Panc1 (cell line): ENCODE measurements around the gene RIMKLA. TPM values are rescaled to one million over a fixed set of nuclear protein-coding genes. Genes with fewer than 3 reads are reported as not detected.
A peak's percentile ranks its signal among the peaks of the same experiment; 100 is the strongest.

Source experiments
- ATAC-seq: fragments of 200-7000 bp; cut with Tn5 transposase; 2 replicates; pipeline ENCODE4 v1.9.1; 2020; ENCODE audit warnings: mild to moderate bottlenecking, moderate library complexity
- BruUV-seq: library from RNA; stranded (reverse); fragments of 400-500 nt; replicated peaks from 2 replicates; lab custom pipeline; 2021; lab: Mats Ljungman, UMichigan
- CTCF ChIA-PET: fragments of 300-600 bp; sonication (Branson Sonifier 250); formaldehyde crosslinking; loops from one replicate; lab custom pipeline; 2022; ENCODE audit warnings: antibody characterized with exemption; lab: Charles Lee
- POLR2A ChIA-PET: fragments of 300-600 bp; sonication (Branson Sonifier 250); formaldehyde crosslinking; loops from one replicate; lab custom pipeline; 2022; ENCODE audit warnings: antibody characterized with exemption; lab: Charles Lee
- DNase-seq: peaks from one replicate; pipeline ENCODE4 v3.0.0-alpha.2; 2010; ENCODE audit warnings: low read depth, low spot score
- H3K27ac ChIP-seq: 2 replicates; pipeline ENCODE4 v1.5.1; 2011; ENCODE audit warnings: mild to moderate bottlenecking, low read length, inconsistent platforms
- H3K27me3 ChIP-seq: fragments of 200-500 bp; sonication (Bioruptor generic); 2 replicates; pipeline ENCODE4 v1.6.0; 2014; ENCODE audit warnings: low read length, inconsistent platforms; ENCODE audit not compliant: control insufficient read depth, insufficient read depth
- H3K36me3 ChIP-seq: fragments of 200-500 bp; sonication (Bioruptor generic); 2 replicates; pipeline ENCODE4 v1.5.1; 2014; ENCODE audit warnings: inconsistent platforms, mild to moderate bottlenecking, low read length, moderate library complexity; ENCODE audit not compliant: control insufficient read depth, insufficient read depth
- H3K4me1 ChIP-seq: 2 replicates; pipeline ENCODE4 v1.5.1; 2011; ENCODE audit warnings: inconsistent platforms, mild to moderate bottlenecking, low read length, moderate library complexity; ENCODE audit not compliant: control insufficient read depth, insufficient read depth
- H3K4me3 ChIP-seq, 2 experiments: 2 replicates each; pipeline ENCODE4 v1.5.1; 2011 to 2012; ENCODE audit warnings: low read depth in 2 of 2, low read length in 2 of 2, mild to moderate bottlenecking in 2 of 2, inconsistent platforms in 1 of 2, moderate library complexity in 1 of 2
- H3K9me3 ChIP-seq: fragments of 200-500 bp; sonication (Bioruptor generic); 2 replicates; pipeline ENCODE4 v1.5.1; 2014; ENCODE audit warnings: low read depth, mild to moderate bottlenecking, inconsistent platforms, low read length, moderate library complexity; ENCODE audit not compliant: control insufficient read depth, insufficient read depth
- CTCF ChIP-seq: fragments of 450-650 bp; IDR thresholded peaks from 2 replicates; pipeline ENCODE4 v1.5.1; 2017; ENCODE audit warnings: mild to moderate bottlenecking
- POLR2AphosphoS5 ChIP-seq: IDR thresholded peaks from 2 replicates; pipeline ENCODE4 v1.6.1; 2012; ENCODE audit warnings: mild to moderate bottlenecking, low read depth, low read length, moderate library complexity
- SIN3A ChIP-seq: IDR thresholded peaks from 2 replicates; pipeline ENCODE4 v1.6.1; 2012; ENCODE audit warnings: low read depth, mild to moderate bottlenecking, low read length, moderate library complexity, borderline replicate concordance; ENCODE audit not compliant: insufficient read depth
- TCF7L2 ChIP-seq: IDR thresholded peaks from 2 replicates; pipeline ENCODE4 v1.6.1; 2011; ENCODE audit warnings: mild to moderate bottlenecking, low read depth, low read length, inconsistent platforms
- in situ Hi-C: cut with HindIII; loops from 2 replicates; pipeline ENCODE4 v1.10.0; 2016; ENCODE audit warnings: low sequenced_read_pairs, low pct_unique_long_range_greater_than_20kb
- intact Hi-C: fragments of 100-400 bp; cut with micrococcal nuclease; formaldehyde crosslinking; loops from one replicate; pipeline ENCODE4 v1.10.0; 2022; ENCODE audit not compliant: unreplicated experiment
- total RNA-seq: library from RNA; stranded (reverse); gene quantifications from one replicate; pipeline ENCODE4 v1.2.1, GENCODE V29; 2021; ENCODE audit not compliant: unreplicated experiment
- TF ChIP-seq, protein P1 (sequence below), 2 experiments: IDR thresholded peaks; 2 replicates each; pipeline ENCODE4 v1.6.1; 2011 to 2012; ENCODE audit warnings: low read depth in 2 of 2, control low read depth in 1 of 2, low read length in 1 of 2, mild to moderate bottlenecking in 1 of 2, moderate library complexity in 1 of 2; ENCODE audit not compliant: insufficient read depth in 1 of 2

Gene RIMKLA
- total RNA-seq, 1 experiment from 2014 or later = 13.6 TPM

DNA sequence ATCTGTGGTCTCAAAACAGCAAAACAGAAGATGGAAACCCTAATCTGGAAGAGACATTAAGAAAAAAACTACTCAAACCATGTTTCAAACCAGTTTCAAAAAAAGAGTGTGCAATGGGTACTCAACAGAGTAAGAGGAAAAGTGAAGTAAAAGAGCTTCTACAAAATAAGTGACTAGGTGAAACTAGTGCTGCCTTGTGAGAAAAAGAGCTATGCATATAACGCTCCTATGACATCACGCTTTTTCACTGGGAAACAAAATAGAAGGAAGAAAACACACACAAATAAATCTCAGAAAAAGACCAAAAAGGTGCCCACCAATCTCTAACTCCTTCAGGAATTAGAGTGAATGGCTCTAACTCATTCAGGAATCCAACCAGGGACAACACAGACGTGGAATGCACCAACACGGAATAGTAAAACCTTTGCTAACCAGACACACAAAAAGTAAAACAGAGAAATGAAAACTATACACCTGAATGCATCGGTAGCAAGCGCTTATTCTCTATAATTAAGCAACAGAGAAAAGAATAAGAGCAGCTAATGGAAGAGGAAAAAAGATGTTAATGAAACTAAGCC lies 46.8 kb upstream of the RIMKLA start:
- Histone ChIP-seq H3K4me3 (peak overlapping the region; percentile 85 to 98), H3K4me1 (peaks cover 29% of the 10 kb centered on the region), H3K36me3 (peaks cover 2% of the 10 kb centered on the region; the same call in 1 of the 2 replicates), H3K27me3 (no peaks in the 10 kb centered on the region), H3K9me3 (no peaks in the 10 kb centered on the region), H3K27ac (peak overlapping the region; percentile 91)
- in situ Hi-C loops = no loop called here
- BruUV-seq = TSS peak; percentile 64
- TF ChIP-seq SIN3A = no peak
- TF ChIP-seq CTCF = no peak
- TF ChIP-seq, protein P1, sequence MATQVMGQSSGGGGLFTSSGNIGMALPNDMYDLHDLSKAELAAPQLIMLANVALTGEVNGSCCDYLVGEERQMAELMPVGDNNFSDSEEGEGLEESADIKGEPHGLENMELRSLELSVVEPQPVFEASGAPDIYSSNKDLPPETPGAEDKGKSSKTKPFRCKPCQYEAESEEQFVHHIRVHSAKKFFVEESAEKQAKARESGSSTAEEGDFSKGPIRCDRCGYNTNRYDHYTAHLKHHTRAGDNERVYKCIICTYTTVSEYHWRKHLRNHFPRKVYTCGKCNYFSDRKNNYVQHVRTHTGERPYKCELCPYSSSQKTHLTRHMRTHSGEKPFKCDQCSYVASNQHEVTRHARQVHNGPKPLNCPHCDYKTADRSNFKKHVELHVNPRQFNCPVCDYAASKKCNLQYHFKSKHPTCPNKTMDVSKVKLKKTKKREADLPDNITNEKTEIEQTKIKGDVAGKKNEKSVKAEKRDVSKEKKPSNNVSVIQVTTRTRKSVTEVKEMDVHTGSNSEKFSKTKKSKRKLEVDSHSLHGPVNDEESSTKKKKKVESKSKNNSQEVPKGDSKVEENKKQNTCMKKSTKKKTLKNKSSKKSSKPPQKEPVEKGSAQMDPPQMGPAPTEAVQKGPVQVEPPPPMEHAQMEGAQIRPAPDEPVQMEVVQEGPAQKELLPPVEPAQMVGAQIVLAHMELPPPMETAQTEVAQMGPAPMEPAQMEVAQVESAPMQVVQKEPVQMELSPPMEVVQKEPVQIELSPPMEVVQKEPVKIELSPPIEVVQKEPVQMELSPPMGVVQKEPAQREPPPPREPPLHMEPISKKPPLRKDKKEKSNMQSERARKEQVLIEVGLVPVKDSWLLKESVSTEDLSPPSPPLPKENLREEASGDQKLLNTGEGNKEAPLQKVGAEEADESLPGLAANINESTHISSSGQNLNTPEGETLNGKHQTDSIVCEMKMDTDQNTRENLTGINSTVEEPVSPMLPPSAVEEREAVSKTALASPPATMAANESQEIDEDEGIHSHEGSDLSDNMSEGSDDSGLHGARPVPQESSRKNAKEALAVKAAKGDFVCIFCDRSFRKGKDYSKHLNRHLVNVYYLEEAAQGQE (IDR thresholded peaks at IDR 0.05; ENCODE audit: insufficient read depth in 1 of 2, low read depth in 2 of 2, low read length in 1 of 2) = no peak
- no peak for TF ChIP-seq POLR2AphosphoS5
- TF ChIP-seq TCF7L2 = no peak
- CTCF ChIA-PET = interaction anchor here (0.6 to 0.8 kb wide), 2 partner anchors 17 to 158 kb away, joined by 4 to 14 read pairs; no protein-coding TSS in a partner anchor
- no peak for DNase-seq
- intact Hi-C loops = no loop called here
- POLR2A ChIA-PET = interaction anchor here (0.6 kb wide), 1 partner anchor 121 kb away, joined by 5 read pairs; no protein-coding TSS in a partner anchor
- ATAC-seq = no peak

DNA sequence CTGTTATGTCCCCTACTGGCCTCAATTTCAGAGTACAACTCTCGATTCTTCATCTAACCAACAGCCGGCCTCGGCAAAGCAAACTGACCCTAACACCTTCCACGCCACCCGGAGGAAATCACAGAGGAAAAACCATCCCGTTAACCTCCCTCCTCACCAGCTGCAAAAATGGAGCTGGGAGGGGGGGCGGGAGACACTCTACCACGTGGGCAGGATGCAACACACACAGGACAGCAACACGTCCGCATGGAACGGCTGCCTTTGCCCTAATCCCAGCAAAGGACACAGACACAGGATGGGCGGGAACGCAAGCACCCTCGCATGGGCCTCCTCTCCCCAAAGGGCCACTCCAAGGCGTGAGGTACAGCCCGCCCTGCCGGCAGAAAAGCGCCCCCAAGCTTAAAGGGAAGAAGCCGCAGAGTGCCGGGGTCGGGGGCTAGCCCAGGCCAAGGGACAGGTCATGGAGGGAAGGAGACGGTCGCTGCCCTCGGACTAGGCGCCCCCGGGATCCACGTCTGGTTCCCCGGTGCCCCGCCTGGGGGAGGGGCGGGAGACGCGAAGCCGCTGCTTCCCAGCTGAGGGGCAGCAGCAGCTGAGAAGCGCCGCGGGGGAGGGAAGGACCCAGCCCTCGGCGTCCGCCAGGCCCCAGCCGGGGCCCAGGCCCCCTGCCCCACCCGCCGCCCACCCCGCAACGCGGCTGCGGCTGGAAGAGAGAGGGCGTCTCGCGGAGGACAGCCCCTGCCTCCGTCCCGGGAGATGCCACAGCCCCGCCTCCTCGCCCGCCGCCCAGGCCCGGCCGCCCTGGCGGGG lies 46.1 kb upstream of the RIMKLA start:
- TF ChIP-seq CTCF (0 out of 2 replicates have a peak, but pooled peaks have one; percentile 11), POLR2AphosphoS5 (no peak), SIN3A (0 out of 2 replicates have a peak, but pooled peaks have one; percentile 81), TCF7L2 (no peak)
- TF ChIP-seq, protein P1 (IDR thresholded peaks at IDR 0.05; ENCODE audit: insufficient read depth in 1 of 2, low read depth in 2 of 2, low read length in 1 of 2) = no peak
- Histone ChIP-seq H3K4me3 (peak overlapping the region; percentile 85 to 98), H3K9me3 (no peaks in the 10 kb centered on the region), H3K27ac (peak overlapping the region; percentile 91), H3K4me1 (peaks cover 36% of the 10 kb centered on the region), H3K36me3 (peaks cover 2% of the 10 kb centered on the region; the same call in 1 of the 2 replicates), H3K27me3 (no peaks in the 10 kb centered on the region)
- ChIA-PET POLR2A (interaction anchor here (0.6 kb wide), 1 partner anchor 121 kb away, joined by 5 read pairs; no protein-coding TSS in a partner anchor), CTCF (interaction anchor here (0.6 to 0.8 kb wide), 2 partner anchors 17 to 159 kb away, joined by 4 to 14 read pairs; no protein-coding TSS in a partner anchor)
- intact Hi-C loops (loop anchor here (5.0 kb wide), 2 partner anchors 128 to 157 kb away; partner anchors contain the start of gene CCDC30), in situ Hi-C loops (no loop called here)
- DNase-seq (no peak), ATAC-seq (peak; percentile 86)
- no TSS peak for BruUV-seq
